H54 (cell line): ENCODE measurements around the gene KCNA3.

Experiments
- DNase-seq: peaks from one replicate; pipeline ENCODE4 v3.0.0; 2011; ENCODE audit warnings: low spot score, mixed read lengths; ENCODE audit not compliant: insufficient read length
- FAIRE-seq: peaks from 3 replicates; lab custom pipeline; 2011; peaks lifted over from hg19 to GRCh38; lab: Jason Lieb, UNC
- POLR2A ChIP-seq: IDR thresholded peaks from 2 replicates; pipeline ENCODE4 v1.6.1; 2011; ENCODE audit warnings: low read depth, mild to moderate bottlenecking, low read length

Gene KCNA3

GRCh38 chr1:110674337-110675059 lies at the start of gene KCNA3:
Gene KCNA3, minus strand, starts transcription at chr1:110674940. Its CDS starts 131 bp downstream, at chr1:110674809.
- DNase-seq (no peak), FAIRE-seq (no peak)
- TF ChIP-seq POLR2A, result no peak

GRCh38 chr1:110722807-110723206 lies 48.1 kb upstream of the KCNA3 start:
- TF ChIP-seq POLR2A, result no peak
- FAIRE-seq, result no peak
- no peak for DNase-seq

GRCh38 chr1:110719908-110720307 lies 45.2 kb upstream of the KCNA3 start:
- FAIRE-seq, result no peak
- no peak for TF ChIP-seq POLR2A

GRCh38 chr1:110718452-110718851 lies 43.7 kb upstream of the KCNA3 start:
- TF ChIP-seq POLR2A, result no peak
- no peak for DNase-seq
- no peak for FAIRE-seq

More at GRCh38 chr1:110719908-110720307, 45.2 kb upstream of the KCNA3 start:
- no peak for DNase-seq

GRCh38 chr1:110717179-110717578 lies 42.4 kb upstream of the KCNA3 start:
- DNase-seq (no peak), FAIRE-seq (no peak)
- no peak for TF ChIP-seq POLR2A

- no peak for TF ChIP-seq POLR2A
- FAIRE-seq (no peak), DNase-seq (no peak)
Measured at GRCh38 chr1:110714374-110714995, 39.7 kb upstream of the KCNA3 start.

- no peak for DNase-seq
- no peak for FAIRE-seq
- TF ChIP-seq POLR2A, result no peak
Measured at GRCh38 chr1:110713221-110713620, 38.5 kb upstream of the KCNA3 start.

- no peak for TF ChIP-seq POLR2A
- DNase-seq (no peak), FAIRE-seq (no peak)
Measured at GRCh38 chr1:110710314-110710713, 35.6 kb upstream of the KCNA3 start.

- FAIRE-seq (no peak), DNase-seq (no peak)
- TF ChIP-seq POLR2A, result no peak
Measured at GRCh38 chr1:110708974-110709440, 34.3 kb upstream of the KCNA3 start.

- TF ChIP-seq POLR2A, result no peak
- DNase-seq (no peak), FAIRE-seq (no peak)
Measured at GRCh38 chr1:110707232-110707631, 32.5 kb upstream of the KCNA3 start.

GRCh38 chr1:110706621-110707020 lies 31.9 kb upstream of the KCNA3 start:
- DNase-seq (no peak), FAIRE-seq (no peak)
- no peak for TF ChIP-seq POLR2A

GRCh38 chr1:110702260-110702659 lies 27.5 kb upstream of the KCNA3 start:
- TF ChIP-seq POLR2A, result no peak
- DNase-seq, result no peak
- FAIRE-seq, result no peak

GRCh38 chr1:110700767-110701166 lies 26.0 kb upstream of the KCNA3 start:
- TF ChIP-seq POLR2A, result no peak
- DNase-seq, result no peak
- no peak for FAIRE-seq

GRCh38 chr1:110697606-110698005 lies 22.9 kb upstream of the KCNA3 start:
- no peak for FAIRE-seq
- no peak for DNase-seq
- TF ChIP-seq POLR2A, result no peak

GRCh38 chr1:110696818-110697217 lies 22.1 kb upstream of the KCNA3 start:
- no peak for TF ChIP-seq POLR2A
- FAIRE-seq, result no peak
- DNase-seq, result no peak
